Thoracic aorta (tissue), 2 donors: ENCODE data around the gene PPP1R9A. TPM values are rescaled to one million over a fixed set of nuclear protein-coding genes. Genes with fewer than 3 reads are reported as not detected.
"Not testable (repeated sequence)": the region's sequence is repeated elsewhere in the genome, so short reads cannot be mapped to it uniquely, and the experiment has no call there.

Experiments used
- ATAC-seq: fragments of 150-250 bp; one replicate; pipeline ENCODE4 v1.8.0; 2017; ENCODE audit warnings: low read depth; ENCODE audit not compliant: insufficient number of reproducible peaks, low FRiP score
- DNase-seq: peaks from one replicate; pipeline ENCODE4 v3.0.0-alpha.2; 2020; ENCODE audit warnings: low spot score
- H3K27ac ChIP-seq, 2 donors: fragments of 200-600 bp; sonication (generic); 1 replicate in 1 of 2; 2 replicates in 1 of 2; pipeline ENCODE4 v1.5.1; 2016; ENCODE audit warnings: mild to moderate bottlenecking in 2 of 2, moderate library complexity in 2 of 2
- H3K27me3 ChIP-seq: fragments of 200-600 bp; sonication (generic); replicated peaks from 2 replicates; pipeline ENCODE4 v1.6.0; 2016; ENCODE audit warnings: mild to moderate bottlenecking; ENCODE audit not compliant: insufficient read depth
- H3K36me3 ChIP-seq: fragments of 200-600 bp; sonication (generic); one replicate; pipeline ENCODE4 v1.5.1; 2016
- H3K4me1 ChIP-seq, 2 donors: fragments of 200-600 bp; sonication (generic); 1 replicate in 1 of 2; 2 replicates in 1 of 2; pipeline versions ENCODE4 v1.5.1 to v1.6.0; 2016; ENCODE audit warnings: low read depth in 2 of 2, mild to moderate bottlenecking in 1 of 2; ENCODE audit not compliant: control insufficient read depth in 1 of 2
- H3K4me3 ChIP-seq: fragments of 200-600 bp; sonication (generic); 2 replicates; pipeline ENCODE4 v1.5.1; 2016; ENCODE audit warnings: mild to moderate bottlenecking
- H3K9me3 ChIP-seq: fragments of 200-600 bp; sonication (generic); 2 replicates; pipeline ENCODE4 v1.5.1; 2016
- CTCF ChIP-seq: fragments of 200-600 bp; sonication (generic); IDR thresholded peaks from one replicate; pipeline ENCODE4 v1.5.1; 2019; ENCODE audit warnings: antibody characterized with exemption
- total RNA-seq, 2 donors: library from RNA; depleted of rRNA; stranded (reverse); fragments of >200 nt; gene quantifications; one replicate each; pipeline versions ENCODE4 v1.1.0 to v1.2.3, GENCODE V29; 2016

The PPP1R9A gene
- total RNA-seq, 2 donors from 2014 or later, result 5.7 to 11.8 TPM

GRCh38 chr7:95001815-95002561 lies 94.6 kb downstream of the PPP1R9A start:
- Histone ChIP-seq H3K4me3 (no peak overlapping the region), H3K27ac (no peak overlapping the region), H3K9me3 (no peaks in the 10 kb centered on the region), H3K36me3 (no peaks in the 10 kb centered on the region), H3K4me1 (peaks cover 0 to 4% of the 10 kb centered on the region in 2 donors), H3K27me3 (no peaks in the 10 kb centered on the region)
- TF ChIP-seq CTCF, result no peak
- ATAC-seq (no peak), DNase-seq (no peak)

GRCh38 chr7:95002775-95003174 lies 95.4 kb downstream of the PPP1R9A start:
- H3K27me3 ChIP-seq, result no peaks in the 10 kb centered on the region
- no peaks in the 10 kb centered on the region for H3K9me3 ChIP-seq
- DNase-seq (no peak), ATAC-seq (no peak)
- no peak overlapping the region for H3K27ac ChIP-seq
- no peak for TF ChIP-seq CTCF
- no peaks in the 10 kb centered on the region for H3K36me3 ChIP-seq
- H3K4me1 ChIP-seq, result peaks cover 0 to 4% of the 10 kb centered on the region in 2 donors
- no peak overlapping the region for H3K4me3 ChIP-seq

- no peaks in the 10 kb centered on the region for H3K9me3 ChIP-seq
- H3K4me1 ChIP-seq, result no peaks in the 10 kb centered on the region
- H3K4me3 ChIP-seq, result no peak overlapping the region
- H3K36me3 ChIP-seq, result no peaks in the 10 kb centered on the region
- H3K27ac ChIP-seq, result no peak overlapping the region
- no peak for DNase-seq
- no peak for TF ChIP-seq CTCF
- H3K27me3 ChIP-seq, result no peaks in the 10 kb centered on the region
- ATAC-seq, result no peak
Observed at GRCh38 chr7:95004618-95005247, 97.3 kb downstream of the PPP1R9A start.

DNA sequence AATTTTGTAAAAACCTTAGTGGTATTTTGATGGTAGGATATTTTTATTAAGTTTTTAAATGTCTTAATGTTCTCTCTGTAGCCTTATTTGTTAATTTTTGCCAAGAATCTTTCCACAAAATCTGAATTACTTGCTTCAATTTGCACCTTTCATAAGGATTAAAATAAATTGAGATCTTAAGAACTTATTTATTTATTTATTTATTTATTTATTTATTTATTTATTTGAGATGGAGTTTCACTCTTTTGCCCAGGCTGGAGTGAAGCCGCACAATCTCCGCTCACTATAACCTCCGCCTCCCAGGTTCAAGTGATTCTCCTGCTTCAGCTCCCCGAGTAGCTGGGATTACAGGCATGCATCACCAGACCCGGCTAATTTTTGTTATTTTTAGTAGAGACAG lies 98.6 kb downstream of the PPP1R9A start:
- no peak for DNase-seq
- no peaks in the 10 kb centered on the region for H3K27me3 ChIP-seq
- H3K4me1 ChIP-seq, result no peaks in the 10 kb centered on the region
- no peak overlapping the region for H3K4me3 ChIP-seq
- H3K27ac ChIP-seq, result no peak overlapping the region
- no peak for TF ChIP-seq CTCF
- ATAC-seq, result no peak
- no peaks in the 10 kb centered on the region for H3K9me3 ChIP-seq
- no peaks in the 10 kb centered on the region for H3K36me3 ChIP-seq

- ATAC-seq, H3K27me3 ChIP-seq, H3K27ac ChIP-seq, DNase-seq, H3K36me3 ChIP-seq, H3K9me3 ChIP-seq, H3K4me1 ChIP-seq, H3K4me3 ChIP-seq: not testable (repeated sequence)
Observed at GRCh38 chr7:95008773-95009172, 101.4 kb downstream of the PPP1R9A start.
